Loucy (cell line): ENCODE results near the gene IFI44.

Experiments
- H2AFZ ChIP-seq: fragments of 200-600 bp; sonication (generic); 2 replicates; pipeline ENCODE4 v1.6.0; 2016; ENCODE audit warnings: antibody characterized with exemption, mild to moderate bottlenecking, low read length, moderate library complexity
- H3F3A ChIP-seq: fragments of 200-600 bp; 2 replicates; pipeline ENCODE4 v1.6.0; 2016; ENCODE audit warnings: antibody characterized with exemption, low read depth, mild to moderate bottlenecking
- H3K27me3 ChIP-seq: fragments of 200-600 bp; sonication (generic); 2 replicates; pipeline ENCODE4 v1.6.1; 2014; ENCODE audit warnings: low read length, mild to moderate bottlenecking; ENCODE audit not compliant: insufficient read depth, poor library complexity, severe bottlenecking
- H3K36me3 ChIP-seq: fragments of 200-600 bp; sonication (generic); 2 replicates; pipeline ENCODE4 v1.6.1; 2016; ENCODE audit warnings: low read length; ENCODE audit not compliant: insufficient read depth
- H3K4me1 ChIP-seq: fragments of 200-600 bp; sonication (generic); 2 replicates; pipeline ENCODE4 v1.5.1; 2014; ENCODE audit warnings: low read length, mild to moderate bottlenecking; ENCODE audit not compliant: insufficient read depth, poor library complexity, severe bottlenecking
- H3K4me2 ChIP-seq: fragments of 200-600 bp; sonication (generic); 2 replicates; pipeline ENCODE4 v1.6.0; 2014; ENCODE audit warnings: antibody characterized with exemption, low read length, low read depth, mild to moderate bottlenecking; ENCODE audit not compliant: poor library complexity, severe bottlenecking
- H3K4me3 ChIP-seq: fragments of 200-600 bp; sonication (generic); 2 replicates; pipeline ENCODE4 v1.5.1; 2014; ENCODE audit warnings: low read length, mild to moderate bottlenecking, mixed read lengths; ENCODE audit not compliant: poor library complexity, severe bottlenecking
- H3K79me2 ChIP-seq: fragments of 200-600 bp; sonication (generic); 2 replicates; pipeline ENCODE4 v1.6.1; 2014; ENCODE audit warnings: low read length; ENCODE audit not compliant: insufficient read depth
- H3K9ac ChIP-seq: fragments of 200-600 bp; sonication (generic); 2 replicates; pipeline ENCODE4 v1.6.0; 2014; ENCODE audit warnings: mild to moderate bottlenecking, low read depth, low read length, moderate library complexity; ENCODE audit not compliant: poor library complexity, severe bottlenecking
- H3K9me2 ChIP-seq: fragments of 200-600 bp; sonication (generic); replicated peaks from 2 replicates; pipeline ENCODE4 v1.6.1; 2016; ENCODE audit warnings: low read depth, low read length, mixed read lengths
- H3K9me3 ChIP-seq: fragments of 200-600 bp; sonication (generic); 2 replicates; pipeline ENCODE4 v1.6.1; 2014; ENCODE audit warnings: mild to moderate bottlenecking, antibody characterized with exemption, low read length, low read depth; ENCODE audit not compliant: insufficient read depth
- H4K20me1 ChIP-seq: fragments of 200-600 bp; sonication (generic); 2 replicates; pipeline ENCODE4 v1.6.0; 2014; ENCODE audit warnings: antibody characterized with exemption, low read length, mild to moderate bottlenecking; ENCODE audit not compliant: insufficient read depth, poor library complexity, severe bottlenecking
- EZH2phosphoT487 ChIP-seq: fragments of 200-600 bp; IDR thresholded peaks from 2 replicates; pipeline ENCODE4 v1.6.1; 2018; ENCODE audit warnings: antibody characterized with exemption, mild to moderate bottlenecking, moderate library complexity, borderline replicate concordance
- TF ChIP-seq, protein P1 (sequence below): fragments of 200-600 bp; sonication (generic); conservative IDR thresholded peaks from 2 replicates; pipeline ENCODE4 v1.5.1; 2014; ENCODE audit warnings: mild to moderate bottlenecking, antibody characterized with exemption, low read length

The IFI44 gene

DNA sequence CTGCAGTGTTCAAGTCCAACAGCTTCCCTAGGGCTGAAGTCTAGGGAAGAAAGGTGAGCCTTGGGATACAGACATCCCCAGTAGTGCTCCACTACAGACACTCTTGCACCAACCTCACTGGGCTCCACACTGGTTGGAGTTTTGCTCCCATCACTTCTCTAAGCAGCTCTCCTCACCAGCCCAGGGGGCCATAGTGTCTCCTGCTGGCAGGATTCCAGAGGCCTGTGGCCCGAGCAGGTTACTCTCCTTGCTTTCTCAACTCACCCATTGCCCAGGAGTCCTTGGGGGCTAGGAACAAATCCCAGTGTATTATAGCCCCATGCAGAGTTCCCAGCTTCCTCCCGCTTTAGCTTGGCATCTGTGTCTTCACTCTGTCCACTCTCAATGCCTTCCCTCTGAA, 52.8 kb downstream of the IFI44 start:
- Histone ChIP-seq H3K4me3 (no peak overlapping the region), H3K9me2 (no peaks in the 10 kb centered on the region), H3K79me2 (no peaks in the 10 kb centered on the region), H3F3A (no peaks in the 10 kb centered on the region), H3K9ac (no peak overlapping the region), H3K4me2 (no peak overlapping the region), H3K27me3 (no peaks in the 10 kb centered on the region), H3K36me3 (no peaks in the 10 kb centered on the region), H4K20me1 (no peaks in the 10 kb centered on the region), H3K9me3 (no peaks in the 10 kb centered on the region), H3K4me1 (no peaks in the 10 kb centered on the region), H2AFZ (no peak overlapping the region)
- no peak for TF ChIP-seq EZH2phosphoT487
- TF ChIP-seq, protein P1, sequence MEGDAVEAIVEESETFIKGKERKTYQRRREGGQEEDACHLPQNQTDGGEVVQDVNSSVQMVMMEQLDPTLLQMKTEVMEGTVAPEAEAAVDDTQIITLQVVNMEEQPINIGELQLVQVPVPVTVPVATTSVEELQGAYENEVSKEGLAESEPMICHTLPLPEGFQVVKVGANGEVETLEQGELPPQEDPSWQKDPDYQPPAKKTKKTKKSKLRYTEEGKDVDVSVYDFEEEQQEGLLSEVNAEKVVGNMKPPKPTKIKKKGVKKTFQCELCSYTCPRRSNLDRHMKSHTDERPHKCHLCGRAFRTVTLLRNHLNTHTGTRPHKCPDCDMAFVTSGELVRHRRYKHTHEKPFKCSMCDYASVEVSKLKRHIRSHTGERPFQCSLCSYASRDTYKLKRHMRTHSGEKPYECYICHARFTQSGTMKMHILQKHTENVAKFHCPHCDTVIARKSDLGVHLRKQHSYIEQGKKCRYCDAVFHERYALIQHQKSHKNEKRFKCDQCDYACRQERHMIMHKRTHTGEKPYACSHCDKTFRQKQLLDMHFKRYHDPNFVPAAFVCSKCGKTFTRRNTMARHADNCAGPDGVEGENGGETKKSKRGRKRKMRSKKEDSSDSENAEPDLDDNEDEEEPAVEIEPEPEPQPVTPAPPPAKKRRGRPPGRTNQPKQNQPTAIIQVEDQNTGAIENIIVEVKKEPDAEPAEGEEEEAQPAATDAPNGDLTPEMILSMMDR, result no peak

GRCh38 chr1:78703806-78704205, 54.2 kb downstream of the IFI44 start:
- Histone ChIP-seq H3K36me3 (no peaks in the 10 kb centered on the region), H2AFZ (no peak overlapping the region), H3K4me1 (no peaks in the 10 kb centered on the region), H3K4me3 (no peak overlapping the region), H3K27me3 (no peaks in the 10 kb centered on the region), H4K20me1 (no peaks in the 10 kb centered on the region), H3K9ac (no peak overlapping the region), H3K9me3 (no peaks in the 10 kb centered on the region), H3K4me2 (no peak overlapping the region), H3K9me2 (no peaks in the 10 kb centered on the region), H3K79me2 (no peaks in the 10 kb centered on the region), H3F3A (no peaks in the 10 kb centered on the region)
- TF ChIP-seq EZH2phosphoT487, result no peak
- TF ChIP-seq, protein P1, result no peak

- no peak overlapping the region for H3K9ac ChIP-seq
- H3K27me3 ChIP-seq, result no peaks in the 10 kb centered on the region
- H3K36me3 ChIP-seq, result no peaks in the 10 kb centered on the region
- H3K4me3 ChIP-seq, result no peak overlapping the region
- no peaks in the 10 kb centered on the region for H3K79me2 ChIP-seq
- no peaks in the 10 kb centered on the region for H3K9me2 ChIP-seq
- no peaks in the 10 kb centered on the region for H4K20me1 ChIP-seq
- H3K4me1 ChIP-seq, result no peaks in the 10 kb centered on the region
- H3K9me3 ChIP-seq, result no peaks in the 10 kb centered on the region
- no peaks in the 10 kb centered on the region for H3F3A ChIP-seq
- no peak overlapping the region for H3K4me2 ChIP-seq
- TF ChIP-seq, protein P1, result no peak
- no peak for TF ChIP-seq EZH2phosphoT487
- no peak overlapping the region for H2AFZ ChIP-seq
Measured at GRCh38 chr1:78712467-78713051, 62.9 kb downstream of the IFI44 start.
